Amniotic stem cell (primary cell): ENCODE data around the gene NEUROG2.
"Not testable (repeated sequence)": the region's sequence is repeated elsewhere in the genome, so short reads cannot be mapped to it uniquely, and the experiment has no call there.

ENCODE experiments used
- DNase-seq: peaks from one replicate; lab custom pipeline; 2025; lab: John Stamatoyannopoulos, UW

NEUROG2 gene

GRCh38 chr4:112490808-112491207, 25.2 kb downstream of the NEUROG2 start:
- DNase-seq: not testable (repeated sequence)

- no peak for DNase-seq
These were observed 30.1 kb downstream of the NEUROG2 start for GRCh38 chr4:112485930-112486329.

DNA sequence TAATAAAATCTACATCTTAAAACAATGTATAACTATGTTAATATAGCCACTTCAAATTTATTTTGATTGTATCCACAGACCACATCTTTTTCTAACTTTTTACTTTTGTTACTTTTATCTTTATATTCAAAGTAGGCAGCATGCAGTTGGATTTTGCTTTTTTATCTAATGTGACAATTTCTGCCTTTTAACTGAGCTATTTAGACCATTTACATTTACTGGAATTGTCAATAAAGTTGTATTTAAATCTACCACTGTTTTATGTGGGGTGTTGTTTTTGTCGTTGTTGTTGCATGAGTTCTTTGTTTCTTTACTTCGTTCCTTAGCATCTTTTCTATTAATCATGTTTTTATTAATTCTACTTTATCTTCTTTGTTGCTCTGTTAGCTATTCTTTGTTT, 42.0 kb downstream of the NEUROG2 start:
- no peak for DNase-seq

- DNase-seq: no peak
These were observed 43.7 kb downstream of the NEUROG2 start for GRCh38 chr4:112472318-112472717.
